Peyer's patch (tissue), 4 donors: ENCODE results near the gene IMMP2L.

Experiments
- CTCF ChIP-seq, 6 experiments: fragments of 450-650 bp in 4 of 6; fragments of 200-600 bp in 2 of 6; sonication (generic) in 1 of 6; IDR thresholded peaks; one replicate each; pipeline ENCODE4 v1.5.1; 2017 to 2019; ENCODE audit warnings: antibody characterized with exemption in 6 of 6, mild to moderate bottlenecking in 3 of 6, moderate library complexity in 1 of 6
- POLR2A ChIP-seq, 2 donors: fragments of 450-650 bp; IDR thresholded peaks; one replicate each; pipeline ENCODE4 v1.5.1; 2017; ENCODE audit warnings: antibody characterized with exemption in 2 of 2, mild to moderate bottlenecking in 2 of 2, moderate library complexity in 2 of 2

- TF ChIP-seq CTCF (IDR thresholded peaks at IDR 0.05) (no peak), POLR2A (IDR thresholded peaks at IDR 0.05) (no peak)
These were observed 512.2 kb downstream of the IMMP2L start for GRCh38 chr7:111049971-111050680.
